ENCODE measurements around the gene ADAM12.

Gene ADAM12

GRCh38 chr10:126229686-126230085, 158.6 kb downstream of the ADAM12 start:
- DNase-seq: no peak

GRCh38 chr10:126227762-126228134, 160.5 kb downstream of the ADAM12 start:
- DNase-seq: no peak

DNA sequence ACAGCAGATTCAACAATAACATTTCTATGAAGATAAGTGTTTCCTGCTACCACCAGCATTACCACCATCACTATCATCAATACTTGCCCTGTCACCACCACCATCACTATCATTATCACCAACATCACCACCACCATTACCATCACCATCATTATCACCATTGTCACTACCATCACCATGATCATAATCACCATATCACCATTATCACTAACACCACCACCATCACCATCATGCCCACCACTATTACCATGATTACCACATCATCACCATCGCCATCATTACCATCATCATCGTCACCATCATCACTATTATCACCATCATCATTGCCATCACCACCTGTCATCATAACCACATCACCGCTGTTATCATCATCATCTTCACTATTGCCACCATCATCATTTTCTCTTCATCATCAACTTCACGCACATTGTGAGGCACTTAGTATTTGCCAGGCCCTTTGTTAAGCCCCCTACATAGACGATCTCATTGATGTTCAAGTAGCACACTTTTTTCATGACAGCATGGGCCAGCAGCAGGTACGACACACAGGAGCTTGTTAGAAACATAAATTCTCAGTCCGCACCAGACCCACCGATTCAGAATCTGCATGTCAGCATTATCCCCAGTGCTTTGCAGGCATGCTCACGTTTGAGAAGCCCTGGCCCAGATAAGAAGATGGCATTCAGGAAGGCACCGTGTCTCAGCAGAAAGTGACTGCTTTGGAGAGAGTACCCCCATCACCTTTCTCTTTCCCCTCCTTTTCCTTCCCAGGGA, 161.1 kb downstream of the ADAM12 start:
- DNase-seq: no peak

DNA sequence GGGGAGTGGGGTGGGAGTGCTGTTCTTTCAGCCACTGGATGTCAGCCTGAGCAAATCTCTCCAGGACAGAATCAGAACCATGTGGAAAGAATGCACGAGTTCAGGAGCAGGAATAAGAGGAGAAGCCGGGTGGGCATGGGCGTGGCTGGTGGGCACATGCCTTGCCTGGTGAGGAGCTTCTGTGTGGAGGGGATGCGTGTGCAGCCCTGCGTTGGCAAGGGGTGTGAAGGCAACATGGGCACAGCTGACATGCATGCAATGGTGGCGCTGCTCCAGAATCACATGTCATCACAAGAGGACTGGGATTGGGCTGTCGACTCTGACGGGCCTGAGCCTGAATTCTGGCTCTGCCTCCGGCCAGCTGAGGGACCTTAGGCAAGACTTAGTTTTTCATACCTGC, 162.1 kb downstream of the ADAM12 start:
- no peak for DNase-seq

GRCh38 chr10:126225672-126226008, 162.6 kb downstream of the ADAM12 start:
- no peak for DNase-seq

- no peak for DNase-seq
Observed at GRCh38 chr10:126224967-126225671, 163.2 kb downstream of the ADAM12 start.

GRCh38 chr10:126223512-126224067, 164.7 kb downstream of the ADAM12 start:
- DNase-seq: no peak

DNA sequence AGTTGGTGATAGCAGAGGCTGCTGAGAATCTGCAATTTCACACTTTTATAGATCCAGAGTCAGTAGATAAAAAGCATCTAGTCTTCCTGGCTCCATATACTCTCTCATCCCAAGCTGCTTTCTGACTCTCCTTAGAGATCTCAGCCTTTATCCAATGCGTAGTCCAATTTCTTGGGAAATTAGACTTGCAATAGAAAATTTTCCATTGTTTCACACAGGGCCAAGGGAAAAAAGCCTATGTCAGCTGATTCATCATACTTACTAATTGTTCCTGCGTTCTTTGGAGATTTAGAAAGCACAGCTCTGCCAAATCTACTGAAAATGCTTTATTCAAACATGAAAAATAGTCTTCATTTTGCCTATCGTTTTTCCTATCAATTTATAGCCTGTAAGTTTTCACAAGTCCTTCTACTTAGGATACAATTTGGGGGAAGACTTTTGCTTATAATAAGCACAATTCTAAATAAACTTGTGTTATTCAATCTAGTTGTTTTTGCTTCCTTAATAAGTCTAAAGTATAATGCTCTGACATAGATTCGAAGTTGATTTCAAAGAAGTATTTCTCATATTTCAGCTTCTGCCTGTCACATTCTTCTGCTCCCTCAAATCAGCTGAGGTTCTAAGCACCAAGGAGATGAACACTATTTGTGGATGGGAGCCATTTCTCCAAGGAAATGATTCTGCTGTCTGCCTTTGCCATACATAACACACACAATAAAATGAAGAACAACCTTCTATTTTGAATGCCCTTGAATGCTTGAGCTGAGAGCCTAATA, 165.4 kb downstream of the ADAM12 start:
- DNase-seq: no peak

DNA sequence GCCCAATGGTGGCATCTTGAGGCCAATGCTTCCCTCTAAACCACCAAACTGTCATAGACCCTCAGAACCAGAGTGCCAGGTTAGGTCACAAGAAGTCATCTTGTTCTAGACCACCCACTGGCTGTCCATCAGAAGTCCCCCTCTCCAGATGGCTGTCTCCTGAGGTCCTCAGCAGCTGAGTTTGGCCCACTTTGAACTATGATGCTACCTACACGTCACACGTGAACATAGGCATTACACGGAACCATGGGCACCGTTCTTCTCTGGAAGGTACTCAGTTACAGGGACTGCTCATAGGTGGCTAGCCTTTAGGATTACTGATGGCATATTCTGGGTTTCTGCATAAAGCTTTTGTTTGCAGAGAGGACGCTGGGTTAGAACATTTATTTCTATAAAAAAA, 166.4 kb downstream of the ADAM12 start:
- no peak for DNase-seq

DNA sequence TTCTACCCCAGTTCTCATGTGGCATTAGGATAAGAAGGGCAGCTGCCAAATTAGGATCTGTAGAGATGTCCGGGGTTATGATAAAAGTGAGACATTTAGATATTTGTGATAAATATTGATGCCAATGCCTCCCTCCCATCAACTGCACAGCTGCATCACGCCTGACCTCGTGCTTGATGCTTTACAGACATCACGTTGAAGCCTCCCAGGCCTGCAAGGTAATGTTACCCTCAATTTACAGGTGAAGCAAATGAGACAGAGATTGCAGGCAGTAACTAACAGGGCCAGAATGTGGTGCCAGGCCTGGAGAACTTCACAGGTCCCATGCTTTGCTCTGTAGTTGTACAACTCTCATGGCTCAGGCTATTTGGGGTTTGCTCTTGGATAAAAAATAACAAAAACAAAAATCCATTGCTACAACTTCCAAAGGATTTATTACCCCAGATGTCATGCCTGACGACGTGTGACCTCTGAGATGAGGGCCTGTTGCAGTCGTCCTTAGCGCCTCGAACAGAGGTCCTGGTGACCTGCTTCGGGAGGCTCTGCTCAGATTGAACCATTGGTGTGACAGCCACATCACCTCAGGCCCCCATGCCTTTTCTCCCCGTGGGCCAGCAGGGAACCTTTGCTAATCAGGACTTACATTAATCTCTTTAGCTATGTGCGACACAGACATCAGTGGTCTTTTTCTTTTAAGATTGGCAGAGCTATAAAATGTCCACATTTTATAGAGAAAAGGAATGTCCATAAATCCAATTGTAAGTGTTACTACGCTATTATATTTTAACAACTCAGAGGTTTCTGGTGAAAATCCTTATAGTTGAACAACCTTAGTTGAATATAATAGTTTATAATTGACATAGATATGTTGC, 169.3 kb downstream of the ADAM12 start:
- no peak for DNase-seq

DNA sequence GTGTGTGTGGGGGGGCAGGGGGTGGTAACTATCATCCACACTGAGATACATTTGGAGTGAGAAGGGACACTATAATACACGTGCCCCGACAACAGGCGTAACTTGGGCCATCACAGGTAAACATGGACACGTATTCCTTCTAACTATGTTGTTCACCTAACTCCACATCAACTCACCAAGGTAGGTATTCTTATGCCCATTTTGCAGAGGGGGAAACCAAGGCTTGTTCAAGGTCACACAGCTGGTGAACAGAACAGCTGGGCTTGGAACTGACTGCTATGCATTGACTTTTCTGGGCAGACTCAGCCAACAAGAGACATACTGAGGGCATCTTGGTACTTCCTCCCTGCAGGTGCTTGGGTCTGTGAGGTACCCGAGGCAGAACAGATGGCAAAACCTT, 170.1 kb downstream of the ADAM12 start:
- DNase-seq: no peak

- DNase-seq: no peak
Observed at GRCh38 chr10:126216632-126216961, 171.7 kb downstream of the ADAM12 start.

DNA sequence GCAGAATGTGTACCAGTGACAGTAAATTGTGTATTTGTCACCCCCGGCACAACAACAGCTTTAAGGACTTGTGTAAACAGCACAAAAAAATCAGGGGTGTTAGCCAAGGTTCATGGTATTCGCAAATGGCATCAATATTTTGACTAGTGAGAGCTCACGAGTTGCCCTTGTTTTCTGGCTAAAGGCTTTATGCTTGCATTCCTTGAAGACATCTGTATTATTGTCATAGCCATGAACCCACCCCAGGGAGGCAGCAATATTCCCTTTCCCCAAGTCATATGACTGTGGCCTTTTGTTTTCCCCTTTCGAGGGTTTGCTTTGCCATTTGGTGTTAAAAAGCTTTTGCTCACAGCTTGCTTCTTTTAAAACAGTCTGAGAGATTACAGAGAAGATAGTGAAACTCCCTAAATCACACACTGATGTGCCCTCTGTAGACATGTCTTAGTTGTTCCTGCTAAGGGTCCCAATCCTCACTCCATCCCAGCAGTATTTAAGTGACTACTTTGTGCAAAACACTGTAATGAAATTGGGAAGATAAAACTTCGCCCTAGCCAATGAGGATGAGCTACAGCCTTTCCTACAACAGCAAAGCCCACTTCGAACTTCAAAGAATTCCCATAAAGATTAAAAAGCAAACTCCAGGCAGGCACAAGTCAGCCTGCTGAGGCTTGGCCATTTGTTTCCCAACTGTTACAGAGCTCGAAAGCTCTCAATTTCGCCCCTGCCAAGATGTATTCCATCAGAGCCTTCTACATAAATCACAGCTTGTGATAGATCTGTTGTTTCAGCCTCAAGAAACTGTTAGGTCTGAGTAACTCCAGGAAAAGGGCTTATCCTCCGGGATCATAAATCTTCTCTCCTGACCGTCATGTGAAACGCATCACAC, 172.3 kb downstream of the ADAM12 start:
- DNase-seq: no peak

- no peak for DNase-seq
Observed at GRCh38 chr10:126214679-126215078, 173.6 kb downstream of the ADAM12 start.

DNA sequence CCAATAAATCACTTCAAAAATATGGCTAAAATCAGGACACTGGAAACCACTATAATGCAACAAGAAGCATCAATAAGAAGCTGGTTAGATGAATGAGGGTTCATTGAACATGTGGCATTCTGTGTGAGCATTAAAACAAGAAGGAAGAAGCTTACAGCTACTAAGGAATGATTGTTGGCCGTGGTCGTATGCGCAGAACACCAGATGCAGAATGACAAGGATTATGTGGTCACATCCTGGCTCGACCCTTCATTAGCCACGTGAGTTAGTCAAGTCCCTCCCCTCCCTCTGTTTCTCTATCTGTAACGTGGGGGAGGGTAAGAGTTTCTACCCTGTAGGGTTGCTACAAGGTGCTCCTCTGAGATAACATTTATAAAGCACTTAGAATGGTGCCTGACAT, 174.3 kb downstream of the ADAM12 start:
- DNase-seq: no peak

DNA sequence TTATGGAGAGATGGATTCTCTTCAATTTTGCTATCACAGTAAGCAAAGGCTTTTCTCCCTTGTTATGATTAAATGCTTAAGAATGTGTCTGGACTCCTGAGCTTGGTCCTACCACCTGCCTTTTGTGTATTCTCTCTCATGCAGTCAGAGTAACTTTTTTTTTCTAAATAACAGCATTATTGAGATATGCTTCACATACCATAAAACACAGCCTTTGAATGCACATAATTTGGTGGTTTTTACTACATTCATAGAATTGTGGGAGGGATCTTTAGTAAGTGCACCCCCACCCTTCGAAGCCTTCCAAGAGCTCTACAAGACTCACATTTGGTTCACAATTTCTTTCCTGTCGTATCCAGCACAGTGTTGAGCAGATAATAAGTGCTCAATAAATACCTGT, 175.5 kb downstream of the ADAM12 start:
- DNase-seq: no peak

- no peak for DNase-seq
Observed at GRCh38 chr10:126210051-126210651, 178.1 kb downstream of the ADAM12 start.

GRCh38 chr10:126209451-126209850, 178.8 kb downstream of the ADAM12 start:
- DNase-seq: no peak

- DNase-seq: no peak
Observed at GRCh38 chr10:126208726-126209302, 179.5 kb downstream of the ADAM12 start.

DNA sequence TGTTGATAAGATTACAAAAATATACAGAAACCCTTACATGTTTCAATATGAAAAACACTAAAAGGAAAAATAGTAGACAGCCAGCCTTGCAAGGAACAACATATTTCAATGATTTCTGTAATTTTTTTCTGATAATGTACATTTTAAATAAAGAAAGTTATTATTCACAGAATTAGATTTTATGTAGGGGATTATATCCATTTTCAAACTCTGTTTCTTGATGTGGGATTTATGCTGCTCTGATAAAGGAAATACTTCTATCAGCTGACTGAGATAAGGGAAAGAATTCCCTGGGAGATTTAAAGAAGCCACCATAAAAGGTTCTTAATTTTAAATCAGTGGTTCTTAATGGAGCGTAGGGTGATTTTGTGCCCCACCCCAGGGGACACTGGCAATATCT, 180.4 kb downstream of the ADAM12 start:
- DNase-seq: no peak

DNA sequence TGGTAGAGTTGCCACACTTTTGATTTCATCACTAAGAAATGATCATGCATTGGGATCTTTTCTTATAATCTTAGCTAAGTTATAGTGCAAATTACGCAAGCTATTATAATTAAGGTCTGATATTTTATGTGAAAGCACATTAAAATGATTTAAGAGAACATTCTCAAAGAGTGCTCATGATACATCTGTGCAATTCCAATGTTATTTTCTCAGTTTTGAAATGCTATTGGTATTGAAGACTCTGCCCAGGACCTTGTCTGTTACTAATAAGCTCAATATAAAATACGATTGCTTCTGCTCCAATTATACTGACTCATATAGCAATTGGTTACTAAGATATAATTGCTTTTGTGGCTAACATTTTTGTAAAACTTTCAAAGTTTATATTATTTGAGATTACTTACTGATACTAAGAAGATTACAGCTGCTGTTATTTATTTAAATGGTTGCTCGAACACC, 180.9 kb downstream of the ADAM12 start:
- DNase-seq: no peak
